ENCODE measurements around the gene USH1C. TPM values are rescaled to one million over a fixed set of nuclear protein-coding genes. Genes with fewer than 3 reads are reported as not detected.

USH1C gene
- polyA plus RNA-seq, 1 donor: not detected

- DNase-seq: no peak
These were observed 2.9 kb upstream of the USH1C start, which contains the start of gene OTOG for GRCh38 chr11:17547051-17547577. Gene OTOG, plus strand, starts transcription at chr11:17547259. Its CDS starts 114 bp downstream, at chr11:17547373.

- DNase-seq: no peak
These were observed 2.0 kb upstream of the USH1C start for GRCh38 chr11:17546240-17546639.

DNA sequence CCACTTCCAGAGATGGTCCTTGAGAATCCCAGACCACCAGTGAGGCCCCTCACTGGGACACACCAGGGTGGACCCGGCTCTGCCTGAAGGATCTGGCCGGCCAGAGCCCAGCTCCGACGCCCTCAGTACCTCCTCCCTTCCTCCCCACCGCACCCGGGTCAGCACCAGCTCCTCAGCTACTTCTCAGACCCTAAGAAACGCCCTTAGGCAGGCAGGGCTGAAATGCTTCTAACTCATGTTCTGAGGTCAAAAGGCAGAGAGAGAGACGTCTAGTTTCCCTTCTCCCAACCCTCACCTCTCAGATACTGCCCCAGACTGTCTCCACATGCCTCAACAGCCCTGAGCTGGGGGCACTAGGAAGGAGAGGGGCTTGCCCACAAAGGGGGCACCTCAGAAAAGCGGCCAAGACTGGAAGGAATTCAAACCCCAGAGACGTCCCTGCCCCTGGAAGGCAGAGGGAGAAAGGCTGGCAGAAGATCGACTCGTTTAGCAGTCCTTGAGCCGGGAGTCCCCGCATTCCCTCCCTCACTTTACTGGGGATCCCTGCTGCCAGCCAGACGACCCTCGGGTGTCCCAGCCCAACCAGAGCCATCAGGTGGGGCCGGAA, 539 bp downstream of the USH1C start:
- no peak for DNase-seq

GRCh38 chr11:17543041-17543440, 1.2 kb downstream of the USH1C start:
- no peak for DNase-seq

GRCh38 chr11:17542249-17542648, 2.0 kb downstream of the USH1C start:
- no peak for DNase-seq

- no peak for DNase-seq
These were observed 2.8 kb downstream of the USH1C start for GRCh38 chr11:17541330-17541885.

GRCh38 chr11:17540807-17541206, 3.4 kb downstream of the USH1C start:
- DNase-seq: no peak

GRCh38 chr11:17538731-17539130, 5.5 kb downstream of the USH1C start:
- DNase-seq: no peak

DNA sequence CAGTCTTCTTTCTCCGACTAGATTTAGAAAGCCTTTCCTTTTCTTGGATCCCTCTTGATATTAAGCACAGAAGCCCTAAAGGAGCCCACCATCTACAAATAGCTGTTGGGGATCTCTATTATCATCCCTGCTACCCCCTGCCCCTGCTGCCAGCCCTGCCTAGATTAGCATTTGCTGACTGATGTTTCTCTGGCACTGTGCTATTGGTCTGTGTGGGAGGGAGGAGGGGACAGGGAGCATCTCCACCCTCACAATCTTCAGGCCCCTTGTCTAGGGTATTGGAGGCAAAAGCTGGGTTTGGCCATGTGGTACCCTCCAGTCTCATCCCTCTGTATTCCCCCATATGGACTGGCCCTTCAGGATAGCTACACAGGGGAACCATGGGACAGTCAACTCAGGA, 6.2 kb downstream of the USH1C start:
- DNase-seq: no peak

DNA sequence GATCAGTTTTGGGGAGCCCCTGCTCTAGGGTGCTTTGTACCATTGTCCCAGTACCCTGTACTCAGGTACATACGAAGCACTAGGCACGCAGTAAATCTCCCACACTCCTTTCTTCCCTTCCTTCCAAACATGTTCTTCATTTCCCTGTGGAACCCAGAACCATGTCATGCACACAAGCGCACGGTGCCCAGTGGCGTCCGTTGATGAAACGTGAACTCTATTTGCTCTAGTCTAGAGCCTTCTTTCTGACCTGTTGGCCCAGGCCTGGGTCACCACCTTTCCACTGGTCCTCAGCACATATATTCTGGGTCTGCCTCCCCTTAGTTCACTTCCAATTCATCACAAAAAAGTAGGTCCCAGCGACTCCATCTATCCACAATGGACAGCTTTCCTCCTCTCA, 7.0 kb downstream of the USH1C start:
- DNase-seq: no peak

DNA sequence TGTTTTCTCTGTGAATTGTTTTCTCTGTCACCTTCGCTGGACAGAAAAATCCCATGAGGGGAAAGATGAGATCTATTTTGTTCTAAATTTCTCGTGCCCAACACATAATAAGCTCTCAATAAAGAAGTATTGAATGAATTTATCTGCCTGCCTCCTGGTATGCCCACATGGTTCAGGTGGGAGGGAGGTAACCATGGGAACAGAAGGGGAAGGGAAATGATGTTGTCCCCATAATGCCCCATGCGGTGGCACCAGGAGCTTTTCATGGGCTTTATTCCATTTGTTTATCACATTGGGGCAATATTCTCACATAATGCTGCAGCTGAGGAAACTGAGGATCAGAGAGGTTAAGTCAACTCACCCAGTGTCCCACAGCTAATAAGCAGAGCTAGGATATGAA, 8.7 kb downstream of the USH1C start:
- no peak for DNase-seq

DNA sequence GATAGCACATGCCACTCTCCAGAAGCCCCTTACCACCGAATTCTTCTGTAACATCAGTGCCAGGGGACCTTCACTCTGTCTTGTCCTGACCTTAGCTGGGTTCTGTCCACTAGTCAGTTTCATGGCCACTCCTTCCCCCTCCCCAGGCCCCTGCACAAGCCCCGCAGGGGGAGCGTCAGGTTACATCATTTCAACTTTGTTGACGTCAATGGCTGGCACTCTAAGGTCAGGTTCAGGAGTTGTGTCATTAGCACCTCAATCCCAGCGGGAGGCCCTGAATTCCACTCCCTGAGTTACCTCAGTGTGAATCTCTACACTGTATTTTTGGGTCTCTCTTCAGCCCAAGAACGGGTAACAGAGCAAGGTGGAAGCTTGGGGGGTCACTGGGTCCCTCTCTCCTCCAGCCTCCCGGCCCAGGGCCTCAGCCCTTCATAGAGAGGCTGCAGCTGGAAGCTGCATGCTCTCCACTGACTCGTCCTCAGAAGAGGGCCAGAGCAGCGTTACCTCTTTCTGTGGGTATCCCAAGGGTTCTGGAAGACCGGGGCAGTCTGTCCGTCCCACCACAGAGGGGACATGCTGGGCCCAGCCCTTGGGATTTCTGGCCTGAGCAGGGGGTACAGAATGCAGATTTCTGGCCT, 10.3 kb downstream of the USH1C start:
- DNase-seq: no peak

- no peak for DNase-seq
These were observed 10.9 kb downstream of the USH1C start for GRCh38 chr11:17533341-17533740.

GRCh38 chr11:17532784-17533183, 11.4 kb downstream of the USH1C start:
- no peak for DNase-seq

GRCh38 chr11:17531636-17532113, 12.5 kb downstream of the USH1C start:
- DNase-seq: no peak

DNA sequence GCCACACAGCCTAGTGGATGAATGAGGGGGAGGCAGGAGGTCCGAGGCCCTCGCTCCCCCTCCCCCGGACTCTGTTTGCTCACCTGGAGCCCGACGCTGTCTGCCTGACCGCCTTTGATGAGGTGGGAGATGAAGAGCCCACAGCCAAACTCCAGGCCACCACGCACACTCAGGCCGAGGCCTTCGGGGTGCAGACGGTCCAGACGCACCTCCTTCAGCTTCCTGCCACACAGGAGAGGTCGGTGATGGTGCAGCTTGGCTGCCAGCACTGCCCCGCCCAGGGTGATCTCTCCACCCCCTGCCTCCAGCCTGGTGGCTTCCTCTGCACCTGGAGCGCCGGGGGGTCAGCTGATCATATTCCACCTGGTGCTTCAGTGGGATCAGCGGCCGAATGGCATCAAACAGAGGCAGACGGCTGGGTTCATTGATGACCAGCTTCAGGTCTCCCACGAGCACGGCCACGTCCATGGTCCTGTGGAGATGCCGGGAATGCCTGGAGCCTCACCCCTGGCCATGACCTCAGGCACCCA, 13.1 kb downstream of the USH1C start:
- no peak for DNase-seq

DNA sequence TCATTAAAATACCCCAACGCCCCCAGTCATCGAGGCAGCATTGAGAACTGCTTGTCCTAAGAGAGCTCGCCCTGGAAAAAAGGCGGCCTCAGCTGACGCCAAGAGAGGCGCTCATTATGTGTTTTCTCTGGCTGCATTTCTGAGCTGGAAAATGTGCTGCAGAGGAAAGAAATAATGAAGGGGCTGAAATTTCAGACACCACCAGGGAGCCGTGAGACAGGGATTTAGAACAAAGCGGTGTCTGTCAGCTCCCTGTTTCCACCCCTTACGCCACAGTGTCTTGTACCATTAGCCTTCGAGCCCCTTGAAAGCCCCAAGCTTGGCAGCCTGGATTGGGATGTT, 14.4 kb downstream of the USH1C start:
- peak; percentile 61 for DNase-seq

- DNase-seq: no peak
These were observed 15.0 kb downstream of the USH1C start for GRCh38 chr11:17528906-17529843.

- peak; percentile 34 for DNase-seq
These were observed 16.0 kb downstream of the USH1C start for GRCh38 chr11:17528181-17528691.

GRCh38 chr11:17527628-17527995, 16.6 kb downstream of the USH1C start:
- no peak for DNase-seq

DNA sequence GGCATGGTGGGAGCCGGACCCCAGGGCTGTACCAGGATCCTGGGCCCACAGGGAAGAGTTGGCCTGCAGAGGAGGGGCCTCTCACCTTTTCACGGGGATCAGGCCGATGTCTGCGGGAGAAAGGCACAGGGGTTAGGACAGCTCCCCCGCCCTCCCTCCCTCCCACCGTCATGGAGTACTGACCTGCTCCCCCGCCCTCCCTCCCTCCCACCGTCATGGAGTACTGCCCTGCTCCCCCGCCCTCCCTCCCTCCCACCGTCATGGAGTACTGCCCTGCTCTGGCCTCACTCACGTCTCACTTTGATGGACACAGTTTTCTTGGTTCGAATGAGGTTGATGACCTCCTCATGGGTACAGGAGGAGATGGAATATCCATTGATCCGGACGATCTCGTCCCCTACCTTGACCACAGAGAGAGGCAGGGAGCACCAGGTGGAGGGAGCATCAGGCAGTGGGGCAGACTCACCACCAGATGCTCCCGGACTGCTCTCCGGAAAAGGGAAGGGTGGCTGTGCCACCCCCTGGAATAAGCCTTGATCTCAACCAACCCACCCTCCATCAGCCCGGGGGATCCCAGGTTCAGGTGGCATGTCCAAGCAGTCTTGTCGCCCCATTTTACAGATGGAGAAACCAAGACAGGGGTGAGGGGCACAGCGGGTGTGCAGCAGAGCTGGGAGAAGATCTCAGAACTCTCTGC, 17.1 kb downstream of the USH1C start:
- no peak for DNase-seq

GRCh38 chr11:17526326-17526725, 17.9 kb downstream of the USH1C start:
- no peak for DNase-seq

All from hindlimb muscle (tissue), 1 donor.